NCI-H1092 (cell line): ENCODE results near the gene C20orf144.

Source experiments
- DNase-seq: peaks from one replicate; lab custom pipeline; 2025; lab: John Stamatoyannopoulos, UW

The C20orf144 gene

DNA sequence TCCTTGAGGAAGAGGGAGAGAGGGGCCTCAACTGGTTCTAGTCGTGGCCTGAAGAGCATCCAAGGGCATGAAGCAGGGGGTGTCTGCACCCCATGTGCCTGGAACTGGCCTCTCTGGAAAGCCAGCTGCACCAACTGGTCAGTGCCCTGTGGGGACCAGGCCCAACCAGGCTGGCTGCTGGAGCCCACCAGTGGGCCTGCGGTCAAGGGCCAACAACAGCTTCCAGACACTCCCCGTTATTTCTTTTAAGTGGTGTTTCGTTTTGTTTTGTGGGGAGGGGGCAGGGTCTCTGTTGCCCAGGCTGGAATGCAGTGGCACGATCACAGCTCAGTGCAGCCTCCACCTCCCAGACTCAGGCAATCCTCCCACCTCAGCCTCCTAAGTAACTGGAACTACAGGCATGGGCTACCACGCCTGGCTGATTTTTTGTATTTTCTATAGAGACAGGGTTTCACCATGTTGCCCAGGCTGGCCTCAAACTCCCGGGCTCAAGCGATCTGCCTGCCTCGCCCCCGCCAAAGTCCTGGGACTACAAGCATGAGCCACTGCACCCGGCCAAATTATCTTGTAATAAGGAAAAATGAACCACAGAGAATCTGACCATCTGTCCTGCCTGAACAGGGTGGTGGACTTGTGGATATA is 11.9 kb upstream of the C20orf144 start:
- DNase-seq: no peak

DNA sequence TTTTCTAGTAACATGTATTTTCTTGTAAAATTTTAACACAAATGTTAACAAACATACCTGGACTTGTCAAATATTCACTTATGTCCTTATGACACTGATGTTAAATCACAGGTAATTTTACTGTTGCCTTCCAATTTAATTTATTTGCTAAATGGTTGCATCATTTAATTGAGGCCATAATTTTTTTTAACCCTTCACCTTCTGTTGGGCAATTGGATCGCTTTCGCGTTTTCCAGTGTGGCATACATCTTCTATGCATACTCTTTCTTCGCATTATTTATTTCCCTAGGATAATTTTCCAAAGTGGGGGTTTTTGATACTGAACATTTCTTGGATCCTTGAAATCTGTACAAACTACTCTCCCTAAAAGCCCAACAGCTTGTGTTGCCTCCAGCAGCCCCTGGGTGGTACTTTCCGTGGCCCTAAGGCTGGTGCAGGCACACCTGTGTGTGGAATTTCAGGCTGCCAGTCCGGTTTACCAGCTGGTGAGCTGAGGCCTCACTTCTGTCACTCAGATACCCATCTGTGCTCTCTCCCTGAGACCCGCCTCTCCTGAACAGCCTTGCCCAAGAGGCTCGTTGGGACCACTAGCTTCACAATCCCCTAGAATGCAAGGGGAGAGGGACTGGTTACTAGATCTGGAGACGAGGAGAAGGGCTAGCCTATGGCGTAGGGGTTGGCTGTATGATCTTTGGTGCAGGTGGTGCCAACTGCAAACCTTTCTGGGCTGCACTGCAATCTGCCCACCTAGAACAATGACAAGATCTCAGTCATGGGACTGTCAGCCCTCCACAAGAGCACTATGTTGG is 11.2 kb upstream of the C20orf144 start:
- DNase-seq: no peak

DNA sequence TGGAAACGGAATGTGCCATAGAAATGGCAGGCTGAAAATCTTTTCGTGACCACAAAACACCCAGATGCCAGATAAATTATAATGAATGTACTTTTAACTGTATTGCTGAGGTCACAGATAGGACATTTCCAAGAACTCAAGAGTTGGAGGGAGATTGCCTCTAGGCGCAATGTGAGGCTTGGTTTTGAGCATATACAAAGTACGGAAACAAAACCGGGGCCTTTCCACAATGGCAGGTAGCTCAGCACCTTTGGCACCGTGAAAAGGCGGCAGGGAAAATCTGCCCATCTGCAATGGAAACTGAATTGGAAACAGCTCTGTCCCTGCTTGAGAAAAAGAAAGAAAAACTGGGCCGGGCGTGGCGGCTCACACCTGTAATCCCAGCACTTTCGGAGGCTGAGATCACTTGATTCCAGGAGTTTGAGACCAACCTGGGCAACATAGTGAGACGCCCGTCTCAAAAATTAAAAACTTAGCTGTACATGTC is 10.5 kb upstream of the C20orf144 start:
- no peak for DNase-seq

DNA sequence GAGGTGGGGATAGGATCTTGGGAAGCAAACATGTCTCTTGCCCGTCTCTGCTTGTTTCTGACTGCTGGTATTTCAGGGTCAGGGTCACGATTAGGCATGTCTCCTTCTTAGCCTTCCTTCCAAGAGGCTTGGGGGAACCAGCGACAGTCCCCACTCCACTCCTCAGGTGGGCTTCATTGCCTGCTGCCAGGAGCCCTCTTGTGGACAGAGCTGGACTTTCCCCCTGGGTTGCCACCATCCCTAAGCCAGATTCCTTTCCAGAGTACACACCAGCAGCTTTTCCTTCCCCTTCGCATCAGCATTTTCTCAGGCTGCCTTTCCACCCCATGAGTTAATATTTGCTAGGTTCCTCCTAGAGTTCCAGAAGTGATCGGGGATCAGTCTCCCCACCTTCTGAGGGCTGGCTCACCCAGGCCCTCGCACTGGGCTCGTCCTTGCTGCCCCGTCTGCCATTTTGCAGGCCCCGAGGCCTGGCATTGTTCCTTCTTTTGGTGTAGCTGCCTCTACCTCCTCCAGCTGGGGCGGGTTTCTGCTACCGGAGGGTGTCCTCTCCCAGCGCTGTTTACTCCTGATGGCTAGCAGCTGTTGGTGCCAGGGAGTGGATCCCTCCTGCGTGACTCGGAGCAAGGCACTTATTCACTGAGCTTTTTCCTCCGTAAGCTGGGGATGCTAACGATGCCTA is 8.8 kb upstream of the C20orf144 start:
- DNase-seq: peak; percentile 66

DNA sequence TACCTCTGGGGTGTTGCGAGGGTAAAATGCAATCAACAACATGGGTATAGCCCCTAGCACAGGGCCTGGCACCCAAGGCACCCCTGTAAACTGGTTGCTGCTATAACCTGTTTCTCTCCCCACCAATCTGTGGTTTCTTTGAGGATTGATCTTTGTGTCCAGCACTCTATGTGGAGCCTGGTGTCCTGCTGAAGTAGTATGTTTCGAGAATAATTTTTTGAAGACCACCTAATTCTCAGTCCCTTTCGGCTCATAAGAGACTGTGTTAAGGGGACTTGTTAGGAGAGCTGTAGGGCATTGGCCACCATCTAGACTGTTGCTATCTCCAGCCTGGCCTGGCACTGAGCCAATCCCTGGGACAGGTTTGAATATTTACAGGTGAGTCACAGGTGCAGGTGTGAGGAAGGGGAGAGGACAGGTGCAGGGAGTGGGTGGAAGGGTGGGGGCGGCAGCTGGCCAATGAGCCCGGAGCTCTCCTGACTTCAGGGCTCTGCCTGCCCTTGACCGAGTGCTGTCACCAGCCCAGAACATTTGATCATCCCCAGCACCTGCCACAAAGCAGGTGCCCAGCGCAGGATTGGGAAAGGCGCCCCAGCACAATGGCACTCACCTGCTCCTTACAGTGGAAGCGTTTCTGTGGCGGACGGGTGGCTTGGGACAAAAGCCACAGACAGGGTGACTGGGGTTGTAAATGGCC is 8.1 kb upstream of the C20orf144 start:
- DNase-seq: peak; percentile 60

DNA sequence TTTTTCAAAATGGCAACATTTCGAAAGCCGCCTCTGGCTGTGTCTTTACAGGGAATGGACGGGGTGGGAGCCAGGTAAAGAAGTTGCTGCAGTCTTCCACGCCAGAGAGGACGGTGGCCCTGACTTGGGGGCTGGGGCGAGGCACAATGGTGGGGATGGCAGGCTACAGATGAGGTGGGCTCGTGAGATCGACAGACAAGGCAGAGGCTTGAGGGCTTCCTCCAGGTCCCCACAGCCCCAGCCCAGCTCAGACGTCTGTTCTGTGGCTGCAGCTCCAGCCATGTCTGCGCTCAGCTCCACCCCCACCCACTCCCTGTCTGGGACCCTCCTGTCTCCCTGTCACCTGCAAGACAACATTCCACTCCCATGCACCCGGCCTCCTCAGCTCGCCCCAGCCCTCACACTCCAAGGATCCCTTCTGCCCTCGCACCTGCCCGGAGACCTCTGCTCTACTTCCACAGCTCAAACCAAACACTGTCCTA is 7.4 kb upstream of the C20orf144 start:
- no peak for DNase-seq

DNA sequence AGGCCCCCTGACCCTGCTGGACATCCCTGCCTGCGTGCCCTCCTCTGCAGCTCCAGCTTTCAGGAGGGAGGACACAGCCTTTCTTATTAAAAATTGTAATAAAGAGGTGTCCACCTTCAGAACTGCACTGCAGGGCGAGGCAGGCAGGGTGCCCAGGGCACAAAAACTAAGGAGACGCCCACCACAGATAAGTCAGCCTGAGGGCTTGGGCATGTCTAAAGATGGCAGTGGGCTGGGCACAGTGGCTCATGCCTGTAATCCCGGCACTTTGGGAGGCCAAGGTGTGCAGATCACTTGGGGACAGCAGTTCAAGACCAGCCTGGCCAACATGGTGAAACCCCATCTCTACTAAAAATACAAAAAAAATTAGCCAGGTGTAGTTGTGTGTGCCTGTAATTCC is 7.0 kb upstream of the C20orf144 start:
- DNase-seq: no peak

DNA sequence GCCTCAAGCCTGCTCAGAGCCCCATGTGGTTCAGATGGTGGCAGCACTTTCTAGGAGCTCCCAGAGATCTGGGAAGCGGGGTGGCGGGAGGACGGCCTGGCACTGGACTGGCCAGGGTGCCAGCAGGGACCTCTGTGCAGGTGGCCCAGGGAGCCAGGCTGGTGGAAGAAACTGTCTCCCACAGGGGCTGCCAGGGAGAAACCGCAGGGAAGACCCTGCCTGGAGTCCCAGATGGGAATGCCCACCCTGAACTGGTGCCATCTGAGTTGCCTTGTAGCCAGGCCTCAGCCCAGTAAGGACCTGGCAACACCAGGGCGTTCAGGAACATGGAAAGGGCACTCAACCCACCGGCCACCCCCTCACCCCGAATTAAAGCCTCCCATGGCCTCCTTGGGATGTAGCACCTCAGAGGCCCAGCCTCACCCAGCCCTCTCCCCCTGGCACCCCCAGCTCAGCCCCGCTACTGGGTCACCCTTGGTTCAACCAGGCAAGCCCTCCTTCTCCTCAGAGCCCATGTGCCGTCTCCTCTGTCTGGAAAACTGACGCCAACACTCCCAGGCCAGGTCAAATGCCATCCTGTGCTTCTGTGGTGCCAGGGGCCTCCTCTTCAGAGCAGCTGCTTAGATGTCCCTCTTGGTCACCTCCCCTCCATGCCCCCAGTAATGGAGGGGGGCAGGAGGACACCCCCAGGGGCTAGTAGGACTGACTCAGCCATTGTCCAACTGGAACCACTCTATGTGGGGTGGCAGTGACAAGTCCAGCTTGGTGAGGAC is 5.9 kb upstream of the C20orf144 start:
- DNase-seq: no peak

DNA sequence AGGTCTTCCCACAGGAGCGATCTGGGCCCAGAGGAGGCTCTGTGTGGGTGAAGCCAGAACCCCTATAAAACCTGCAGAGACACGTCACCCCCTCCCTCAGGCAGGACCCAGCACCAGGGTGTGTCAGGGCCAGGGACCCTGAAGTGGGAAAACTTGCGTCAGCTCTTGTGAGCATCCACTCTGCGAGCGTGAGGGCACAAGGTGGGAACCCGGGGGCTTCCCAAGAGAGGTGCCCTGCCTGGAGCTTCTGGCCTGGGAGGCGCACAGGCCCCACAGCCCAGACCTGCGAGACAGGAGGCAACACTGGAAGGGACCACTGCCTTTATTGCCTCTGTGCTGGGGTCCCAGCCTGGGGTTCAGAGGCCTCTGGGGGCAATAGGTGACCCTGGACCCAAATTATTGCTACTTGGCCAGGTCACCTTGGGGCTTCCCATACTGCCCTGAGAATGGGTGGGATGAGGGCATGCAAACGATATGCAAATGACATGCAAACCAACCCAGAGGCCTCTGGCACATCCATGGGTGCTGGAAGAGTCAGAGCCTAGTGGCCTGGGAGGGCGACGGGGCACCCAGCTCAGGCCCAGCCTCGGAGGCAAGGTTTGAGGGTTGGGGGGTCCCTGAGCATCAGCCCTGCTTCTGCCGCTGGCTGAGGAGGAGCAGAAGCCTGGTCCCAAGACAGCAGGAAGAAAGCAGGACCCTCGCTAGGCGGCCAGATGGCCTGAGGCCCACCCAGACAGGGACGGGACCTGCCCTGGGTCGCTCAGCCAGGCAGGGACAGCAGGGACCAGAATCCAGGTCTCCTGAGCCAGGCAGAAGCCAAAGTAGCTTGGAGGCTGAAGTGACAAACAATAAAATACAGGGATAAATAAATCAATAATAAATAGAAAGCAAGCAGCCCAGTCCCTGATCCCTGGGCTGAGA is 5.1 kb upstream of the C20orf144 start:
- DNase-seq: no peak

DNA sequence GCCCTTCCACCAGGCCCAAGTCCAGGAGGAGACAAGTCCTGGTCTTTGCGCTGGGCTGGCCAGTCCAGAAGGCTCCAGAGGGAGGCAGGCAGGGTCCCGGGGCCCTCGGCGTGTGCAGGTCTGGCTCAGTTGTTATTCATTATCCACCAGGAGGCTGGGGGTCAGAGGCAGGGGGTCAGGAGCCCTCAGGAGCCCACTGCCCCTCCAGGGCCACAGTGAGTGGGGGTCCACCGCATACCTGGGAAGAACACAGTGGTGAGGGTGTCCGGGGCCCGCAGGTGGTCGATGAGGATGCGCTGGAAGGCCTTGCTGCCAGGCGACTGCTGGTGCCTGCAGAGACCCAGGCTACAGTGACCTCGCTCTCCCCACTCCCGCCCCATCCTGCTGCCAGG is 4.4 kb upstream of the C20orf144 start:
- DNase-seq: no peak

DNA sequence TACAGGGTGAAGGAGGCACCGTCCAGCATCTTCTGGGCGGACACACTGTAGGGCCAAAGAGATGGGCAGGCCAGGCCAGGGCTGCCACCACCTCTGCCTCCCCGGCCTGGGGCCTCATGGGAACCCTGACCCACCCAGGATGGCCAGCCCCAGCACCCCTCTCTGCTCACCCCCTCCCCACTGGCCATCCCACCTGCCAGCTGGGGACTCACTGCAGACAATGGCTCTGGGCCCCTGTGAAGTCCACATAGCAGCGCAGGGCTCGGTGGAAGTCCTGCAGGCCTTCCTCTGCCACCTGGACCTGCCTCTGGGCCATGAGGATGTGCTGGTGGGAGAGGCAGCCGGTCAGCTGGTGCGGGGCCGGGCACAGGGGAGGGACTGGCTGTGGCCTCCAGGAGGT is 3.6 kb upstream of the C20orf144 start:
- DNase-seq: no peak

DNA sequence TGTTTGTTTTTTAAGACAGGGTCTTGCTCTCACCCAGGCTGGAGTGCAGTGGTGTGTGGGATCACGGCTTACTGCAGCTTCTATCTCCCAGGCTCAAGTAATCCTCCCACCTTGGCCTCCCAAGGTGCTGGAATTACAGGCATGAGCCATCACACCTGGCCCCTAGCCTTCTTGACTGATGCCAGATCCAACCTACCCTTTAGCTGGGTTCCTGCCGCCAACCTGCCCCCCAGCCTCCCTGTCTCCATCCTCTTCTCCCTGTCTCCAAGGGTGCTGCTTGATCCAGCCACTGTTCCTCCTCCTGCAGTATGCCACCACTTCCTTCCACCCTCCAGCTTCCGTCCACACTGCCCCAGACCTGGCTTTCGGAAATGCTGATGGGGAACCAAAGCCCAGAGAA is 3.2 kb upstream of the C20orf144 start:
- DNase-seq: no peak

DNA sequence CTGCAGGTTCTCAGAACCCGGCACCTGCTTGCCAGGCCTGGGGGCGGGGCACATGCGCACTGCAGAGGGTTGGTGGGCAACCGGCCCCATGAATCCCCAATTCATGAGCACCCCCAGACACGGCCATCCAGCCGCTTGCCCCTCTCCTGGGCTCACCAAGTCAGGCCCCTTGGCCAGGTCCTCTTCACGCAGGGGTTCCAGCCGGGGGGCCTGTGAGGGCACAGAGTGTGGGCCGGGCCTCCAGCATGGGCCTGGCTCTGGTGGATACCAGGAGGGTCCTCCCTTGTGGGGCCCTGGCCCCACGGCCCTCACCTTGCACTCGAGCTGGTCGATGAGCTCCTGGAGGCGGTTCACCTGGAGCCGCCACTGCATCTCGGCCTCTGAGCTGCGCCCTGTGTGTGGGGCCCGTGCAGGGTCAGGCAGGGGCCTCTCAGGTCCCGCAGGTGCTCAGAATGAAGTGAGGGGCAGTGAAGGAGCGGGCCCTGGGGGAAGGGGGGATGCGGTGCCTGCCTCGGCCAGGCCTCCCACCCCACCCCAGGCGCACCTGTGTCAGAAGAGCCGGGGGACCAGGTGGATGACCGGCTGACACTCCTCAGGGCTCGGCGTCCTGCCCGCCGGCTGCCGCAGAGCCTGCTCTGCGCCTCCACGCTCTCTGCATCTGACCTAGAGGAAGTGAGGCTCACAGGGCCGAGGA is 2.6 kb upstream of the C20orf144 start:
- DNase-seq: no peak

DNA sequence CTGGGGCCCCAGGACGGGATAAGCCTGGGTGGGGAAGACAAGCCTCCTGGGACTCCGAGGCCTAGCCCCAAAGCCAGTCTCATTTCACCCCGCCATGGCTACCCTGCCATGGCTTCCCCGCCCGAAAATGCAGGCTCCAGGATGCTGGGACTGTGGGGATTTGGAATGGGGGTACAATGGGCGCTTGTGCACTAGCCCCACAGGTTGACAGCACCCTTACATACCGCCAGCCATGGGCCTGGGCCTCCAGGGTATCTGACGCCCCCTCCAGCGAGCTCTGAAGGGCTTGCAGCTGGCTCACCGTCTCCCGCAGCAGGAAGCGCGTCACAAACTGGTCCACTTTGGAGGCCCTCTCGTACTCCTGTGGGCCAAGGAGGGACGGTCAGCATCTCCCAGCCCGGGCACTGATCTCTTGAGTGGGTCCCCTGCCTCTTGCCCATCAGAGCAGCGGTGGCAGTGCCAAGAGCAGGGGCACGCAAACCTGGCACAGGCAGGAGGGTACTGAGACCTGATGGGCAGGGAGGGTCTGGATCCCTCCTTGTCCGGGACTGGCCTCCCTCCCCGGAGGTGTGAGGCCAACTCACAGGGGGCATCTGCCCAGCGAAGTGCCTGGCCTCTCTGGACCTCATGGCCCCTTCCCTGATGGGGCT is 2.0 kb upstream of the C20orf144 start:
- no peak for DNase-seq

DNA sequence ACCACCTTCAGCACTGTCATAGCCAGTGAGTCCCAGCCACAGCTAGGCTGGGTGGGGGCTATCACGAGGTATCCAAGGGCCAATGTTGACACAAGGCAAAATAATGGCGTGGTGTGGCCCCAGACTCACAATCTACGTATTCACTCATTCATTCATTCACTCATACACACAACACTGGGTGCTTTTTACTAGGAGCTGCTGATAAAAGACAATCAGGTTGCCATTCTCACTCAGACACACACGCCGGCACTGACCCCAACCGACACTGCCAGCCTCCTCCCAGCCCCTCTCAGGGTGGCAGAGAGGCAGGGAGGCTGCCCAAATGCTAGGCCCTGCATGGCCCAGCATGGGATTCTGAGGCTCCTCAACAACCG is 1.5 kb upstream of the C20orf144 start:
- no peak for DNase-seq

DNA sequence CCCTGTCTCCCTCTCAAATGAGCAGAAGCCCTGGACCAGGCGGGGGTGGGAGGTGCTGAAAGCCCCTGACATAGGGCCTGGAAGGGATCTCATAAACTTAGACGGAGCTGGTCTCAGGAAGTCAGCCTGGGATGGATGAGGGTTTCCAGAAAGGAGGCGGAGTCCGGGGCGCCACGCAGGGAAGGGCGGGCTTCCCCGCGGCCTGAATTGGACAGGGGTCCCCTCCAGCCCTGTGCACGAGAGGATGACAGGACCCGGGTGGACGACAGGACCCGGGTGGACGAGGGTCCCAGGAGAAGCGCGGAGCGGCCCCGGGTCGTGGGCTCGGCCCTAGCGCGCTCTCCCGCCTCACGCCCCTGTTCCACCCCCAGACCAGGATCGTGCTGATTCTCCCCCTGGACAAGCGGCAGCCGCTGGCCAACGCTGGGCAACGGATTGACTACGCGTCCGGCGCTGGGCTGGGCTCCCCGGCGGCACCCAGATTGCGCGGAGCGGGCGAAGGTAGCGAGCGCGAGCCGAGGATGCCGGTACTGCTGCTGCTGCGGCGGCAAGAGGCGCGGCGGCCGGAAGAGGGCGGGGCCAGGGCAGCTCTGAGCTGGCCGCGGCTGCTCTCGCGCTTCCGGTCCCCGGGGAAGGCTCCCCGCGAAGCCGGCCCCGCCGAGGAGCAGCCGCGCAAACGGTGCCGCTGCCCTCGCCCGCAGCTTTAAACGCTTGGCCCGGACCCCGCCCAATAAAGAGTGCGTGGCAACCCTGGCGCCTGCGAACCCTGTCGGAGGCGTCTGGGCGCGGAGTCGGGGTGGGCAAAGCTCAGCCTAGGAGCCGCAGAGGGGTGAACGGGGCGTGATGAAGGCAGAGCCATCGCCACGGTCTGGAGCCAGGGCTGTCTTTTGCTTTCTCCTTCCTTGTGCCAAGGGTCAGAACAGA is 1.3 kb downstream of the C20orf144 start:
- DNase-seq: peak; percentile 59

DNA sequence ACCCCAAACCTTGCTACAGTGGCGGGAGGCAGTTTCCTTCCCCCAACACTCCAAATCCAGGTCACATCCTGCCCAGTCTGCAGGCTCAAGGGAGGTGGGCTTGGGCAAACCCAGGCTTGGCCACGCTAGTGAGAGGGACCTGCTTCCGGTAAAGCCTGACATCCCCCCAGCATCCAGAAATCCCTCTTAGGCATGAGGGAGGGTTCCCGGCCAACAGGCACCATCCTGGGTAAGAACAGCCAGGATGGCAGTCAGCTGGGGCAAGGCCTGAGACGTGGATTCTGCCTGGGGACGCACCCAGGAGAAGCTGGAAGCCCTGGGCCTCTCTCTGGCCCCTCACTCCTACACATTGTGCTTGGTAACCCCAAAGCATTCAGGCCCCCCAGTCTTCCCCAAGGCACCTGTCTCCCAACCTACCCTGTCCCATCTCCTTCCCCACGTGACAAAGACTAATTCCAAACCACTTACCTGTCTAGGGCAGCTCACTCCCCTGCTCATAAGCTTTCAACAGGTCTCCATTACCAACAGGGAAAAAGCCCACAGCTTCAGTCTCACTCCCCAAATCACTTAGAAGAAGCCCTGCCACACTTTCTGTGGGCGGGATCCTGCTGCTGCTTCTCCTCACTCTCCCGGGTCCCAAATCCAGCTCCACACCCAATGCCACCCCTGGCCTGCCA is 2.1 kb downstream of the C20orf144 start:
- DNase-seq: no peak

DNA sequence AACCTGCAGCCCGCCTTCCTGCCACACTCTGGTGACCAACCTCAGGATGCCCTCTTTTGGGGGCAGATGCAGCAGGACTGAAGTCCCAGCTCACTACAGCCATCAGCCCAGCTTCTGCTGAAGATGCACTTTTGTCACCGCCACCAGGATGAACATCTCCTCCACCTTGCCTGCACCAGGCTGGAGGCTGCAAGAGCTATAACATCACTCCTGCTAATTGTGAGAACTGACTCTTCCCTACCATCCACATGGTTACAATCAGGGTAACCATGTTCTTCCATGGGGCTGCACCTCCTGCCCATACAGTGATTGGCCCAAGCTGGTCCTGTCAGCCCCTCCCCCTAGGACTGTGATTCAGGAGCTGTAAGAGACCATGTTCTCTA is 2.6 kb downstream of the C20orf144 start:
- DNase-seq: no peak
